GM18519 (cell line): ENCODE results near the gene SSUH2.

Experiments
- ATAC-seq: cut with Tn5 transposase; IDR thresholded peaks from one replicate; pipeline ENCODE4 v1.9.1; 2021; ENCODE audit warnings: mild to moderate bottlenecking, moderate library complexity; ENCODE audit not compliant: unreplicated experiment, low FRiP score

SSUH2 gene

GRCh38 chr3:8618950-8619349, 25.6 kb downstream of the SSUH2 start:
- ATAC-seq = no peak

- no peak for ATAC-seq
These were observed 26.7 kb downstream of the SSUH2 start for GRCh38 chr3:8617921-8618320.

GRCh38 chr3:8610951-8611350, 33.6 kb downstream of the SSUH2 start:
- ATAC-seq = no peak

- ATAC-seq = no peak
These were observed 35.7 kb downstream of the SSUH2 start for GRCh38 chr3:8608791-8609467.

GRCh38 chr3:8608041-8608790, 36.4 kb downstream of the SSUH2 start:
- no peak for ATAC-seq

GRCh38 chr3:8607234-8608040, 37.2 kb downstream of the SSUH2 start:
- no peak for ATAC-seq

- ATAC-seq = no peak
These were observed 37.8 kb downstream of the SSUH2 start for GRCh38 chr3:8606701-8607231.

GRCh38 chr3:8604988-8605387, 39.6 kb downstream of the SSUH2 start:
- ATAC-seq = no peak

- no peak for ATAC-seq
These were observed 40.6 kb downstream of the SSUH2 start for GRCh38 chr3:8604006-8604405.

GRCh38 chr3:8603115-8603710, 41.4 kb downstream of the SSUH2 start:
- no peak for ATAC-seq

- no peak for ATAC-seq
These were observed 44.1 kb downstream of the SSUH2 start for GRCh38 chr3:8600457-8600856.

GRCh38 chr3:8599146-8599545, 45.5 kb downstream of the SSUH2 start:
- ATAC-seq = no peak

GRCh38 chr3:8597219-8597853, 47.3 kb downstream of the SSUH2 start:
- no peak for ATAC-seq

GRCh38 chr3:8596321-8597218, 48.0 kb downstream of the SSUH2 start:
- ATAC-seq = no peak

GRCh38 chr3:8595695-8596115, 48.9 kb downstream of the SSUH2 start:
- no peak for ATAC-seq

GRCh38 chr3:8595252-8595651, 49.3 kb downstream of the SSUH2 start:
- ATAC-seq = no peak

- no peak for ATAC-seq
These were observed 51.4 kb downstream of the SSUH2 start for GRCh38 chr3:8593021-8593827.

- ATAC-seq = no peak
These were observed 54.6 kb downstream of the SSUH2 start for GRCh38 chr3:8589880-8590556.
